ENCODE data around the gene APBA2.

- no peak for TF ChIP-seq CTCF (IDR thresholded peaks at IDR 0.05)
- no peak for TF ChIP-seq POLR2A (IDR thresholded peaks at IDR 0.05)
Measured at GRCh38 chr15:28985316-28985645, 99.5 kb downstream of the APBA2 start.

Data from sigmoid colon (tissue), 3 donors.